GM21737 (cell line): ENCODE data around the gene MRPS2.
"Not testable (repeated sequence)": the region's sequence is repeated elsewhere in the genome, so short reads cannot be mapped to it uniquely, and the experiment has no call there.

ENCODE experiments used
- ATAC-seq: cut with Tn5 transposase; IDR thresholded peaks from one replicate; pipeline ENCODE4 v1.9.1; 2021; ENCODE audit warnings: mild to moderate bottlenecking, moderate library complexity; ENCODE audit not compliant: unreplicated experiment

Gene MRPS2

GRCh38 chr9:135500525-135501260, at the start of gene MRPS2:
TSS of gene MRPS2 (plus strand) at chr9:135500682. CDS start at chr9:135500711, 29 bp downstream.
- peak; percentile 78 for ATAC-seq

DNA sequence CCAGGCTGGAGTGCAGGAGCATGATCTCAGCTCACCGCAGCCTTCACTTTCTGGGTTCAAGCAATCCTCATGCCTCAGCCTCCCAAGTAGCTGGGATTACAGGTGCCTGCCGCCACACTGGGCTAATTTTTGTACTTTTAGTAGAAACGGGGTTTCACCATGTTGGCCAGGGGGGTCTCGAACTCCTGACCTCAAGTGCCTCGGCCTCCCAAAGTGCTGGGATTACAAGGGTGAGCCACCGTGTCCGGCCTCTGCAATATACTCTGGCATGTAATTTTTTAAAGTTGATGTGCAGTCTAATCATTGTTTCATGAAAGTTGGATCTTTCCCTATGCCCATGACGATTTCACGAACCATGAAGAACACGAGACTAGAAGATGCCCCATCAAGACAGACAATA, 49.5 kb upstream of the MRPS2 start:
- no peak for ATAC-seq

DNA sequence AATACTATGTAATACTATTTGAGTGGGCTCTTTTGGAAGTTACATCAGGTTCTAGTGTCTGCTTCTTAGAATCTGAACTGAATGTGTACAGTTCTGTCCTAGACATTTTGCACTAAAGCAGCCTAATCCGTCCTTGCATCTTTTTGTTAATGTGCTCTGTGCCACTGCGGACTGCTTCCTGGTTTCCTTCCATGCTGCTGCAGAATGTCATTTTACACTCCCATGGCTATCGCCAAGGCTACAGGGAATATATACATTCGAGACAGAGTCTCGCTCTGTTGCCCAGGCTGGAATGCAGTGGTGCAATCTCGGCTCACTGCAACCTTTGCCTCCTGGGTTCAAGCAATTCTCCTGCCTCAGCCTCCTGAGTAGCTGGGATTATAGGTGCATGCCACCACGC, 48.6 kb upstream of the MRPS2 start:
- ATAC-seq: not testable (repeated sequence)

DNA sequence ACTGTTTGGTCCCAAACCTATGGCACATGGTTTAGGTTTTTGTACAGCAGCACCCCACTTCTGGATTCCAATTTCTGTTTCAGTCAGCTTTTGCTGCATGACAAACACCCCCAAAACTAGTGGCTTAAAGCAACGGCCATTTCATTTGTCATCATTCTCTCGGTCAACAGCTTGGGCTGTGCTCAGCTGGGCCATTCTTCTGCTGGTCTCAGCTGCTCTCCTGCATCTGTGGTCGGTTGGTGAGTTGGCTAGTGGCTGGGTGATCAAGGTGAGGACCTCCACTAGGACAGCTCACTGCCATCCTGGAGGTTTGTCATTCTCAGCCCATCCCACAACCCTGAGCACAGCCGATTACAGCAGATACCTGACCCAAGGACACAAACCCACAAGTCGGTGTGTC, 45.7 kb upstream of the MRPS2 start:
- no peak for ATAC-seq

DNA sequence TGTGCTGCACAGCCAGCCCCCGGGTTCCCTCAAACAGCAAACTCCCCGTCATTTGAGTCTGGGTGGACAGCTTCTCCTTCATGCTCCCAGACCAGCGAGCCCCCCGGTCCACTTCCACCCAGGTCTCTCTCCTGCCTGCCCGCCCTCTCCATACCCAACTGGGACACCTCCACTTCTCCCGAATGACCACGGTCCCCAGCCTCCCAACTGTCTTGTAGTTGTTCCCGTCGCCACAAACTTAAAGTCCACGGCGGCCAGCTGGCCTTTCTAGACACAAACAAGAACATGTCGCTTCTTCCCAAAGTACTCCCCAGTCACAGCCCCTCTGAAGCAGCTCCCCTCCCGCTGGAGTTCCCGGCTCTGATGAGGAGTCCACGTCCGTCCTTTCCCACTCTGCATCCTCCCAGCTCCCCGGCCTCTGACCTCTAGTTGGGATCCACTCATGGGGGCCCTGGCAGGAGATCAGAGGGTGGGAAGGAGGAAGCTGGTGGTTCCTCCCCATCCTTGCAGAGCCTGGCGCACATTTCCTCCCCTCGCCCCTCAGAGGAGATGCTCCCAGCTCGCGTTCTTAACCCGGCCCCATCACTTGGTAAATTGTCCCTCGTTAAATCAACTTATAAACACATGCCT, 45.0 kb upstream of the MRPS2 start:
- ATAC-seq: no peak

DNA sequence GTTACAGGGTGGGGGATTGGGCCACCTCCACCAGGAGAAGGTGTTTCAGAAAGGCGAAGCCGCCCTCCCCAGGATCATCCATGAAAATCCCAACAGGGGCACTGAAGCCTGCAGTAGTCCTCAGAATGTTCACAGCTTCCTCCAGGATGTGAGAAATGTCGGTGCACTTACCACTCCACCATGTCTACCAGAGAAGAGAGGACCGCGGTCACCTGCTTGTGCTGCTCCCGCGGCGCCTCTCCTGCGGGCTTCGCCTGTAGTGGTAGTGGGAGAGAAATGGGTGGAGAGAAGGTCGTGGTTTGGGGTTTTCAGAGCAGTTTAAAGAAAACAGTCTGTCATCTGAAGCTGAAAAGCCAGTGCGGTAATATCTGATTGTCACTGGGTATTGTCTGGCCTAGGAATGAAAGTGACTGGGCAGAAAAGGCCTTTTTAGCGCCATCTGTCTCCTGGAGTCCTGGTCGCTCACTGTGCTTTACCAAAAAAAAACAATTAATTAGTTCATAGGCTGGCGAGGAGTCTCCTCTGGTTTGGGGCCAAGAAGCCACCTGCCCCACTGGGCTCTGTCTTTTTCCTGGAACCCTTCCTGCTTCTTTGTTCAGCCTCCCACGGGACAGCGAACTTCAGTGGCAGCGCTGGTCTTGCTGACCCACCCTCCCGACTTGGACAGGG, 43.9 kb upstream of the MRPS2 start:
- no peak for ATAC-seq

- ATAC-seq: not testable (repeated sequence)
Observed at GRCh38 chr9:135458478-135458877, 42.0 kb upstream of the MRPS2 start.

- ATAC-seq: no peak
Observed at GRCh38 chr9:135461936-135462335, 38.5 kb upstream of the MRPS2 start.

DNA sequence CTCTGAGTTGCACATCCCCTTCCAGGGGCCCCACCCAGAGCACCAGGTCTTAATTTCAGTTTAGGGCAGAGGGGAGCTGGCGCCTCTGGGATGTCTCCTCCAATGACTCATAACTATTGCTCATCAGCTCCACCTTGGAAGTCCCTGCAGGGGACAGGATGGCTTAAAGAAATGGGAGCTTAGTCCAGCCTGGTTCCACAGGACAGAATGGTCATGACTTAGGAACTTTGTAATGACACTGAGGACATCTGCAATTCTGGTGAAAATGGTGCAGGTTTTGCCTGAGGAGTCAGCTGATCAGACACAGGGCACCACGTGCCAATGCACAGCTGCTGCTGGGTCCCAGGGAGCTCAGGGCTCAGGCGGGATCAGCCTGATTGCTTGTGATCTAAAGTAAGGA, 37.3 kb upstream of the MRPS2 start:
- ATAC-seq: no peak

DNA sequence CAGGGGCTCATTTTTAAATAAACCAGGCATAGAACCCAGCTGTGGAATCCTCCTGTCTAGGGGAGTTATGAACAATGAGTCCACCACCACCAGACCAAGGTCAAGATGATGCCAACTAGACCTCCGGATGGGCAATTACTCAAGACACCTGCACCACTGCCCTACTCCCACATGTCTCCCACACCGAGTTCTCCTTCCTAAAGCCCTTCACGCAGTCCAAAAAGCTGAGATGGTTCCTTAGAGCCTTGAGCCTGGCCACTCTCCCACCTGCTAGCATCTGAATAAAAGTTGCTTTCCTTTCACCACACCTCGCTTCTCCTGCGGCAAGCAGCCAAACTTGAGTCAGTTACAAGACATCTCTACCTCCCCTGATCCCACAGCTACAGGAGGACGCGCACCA, 36.3 kb upstream of the MRPS2 start:
- ATAC-seq: no peak

DNA sequence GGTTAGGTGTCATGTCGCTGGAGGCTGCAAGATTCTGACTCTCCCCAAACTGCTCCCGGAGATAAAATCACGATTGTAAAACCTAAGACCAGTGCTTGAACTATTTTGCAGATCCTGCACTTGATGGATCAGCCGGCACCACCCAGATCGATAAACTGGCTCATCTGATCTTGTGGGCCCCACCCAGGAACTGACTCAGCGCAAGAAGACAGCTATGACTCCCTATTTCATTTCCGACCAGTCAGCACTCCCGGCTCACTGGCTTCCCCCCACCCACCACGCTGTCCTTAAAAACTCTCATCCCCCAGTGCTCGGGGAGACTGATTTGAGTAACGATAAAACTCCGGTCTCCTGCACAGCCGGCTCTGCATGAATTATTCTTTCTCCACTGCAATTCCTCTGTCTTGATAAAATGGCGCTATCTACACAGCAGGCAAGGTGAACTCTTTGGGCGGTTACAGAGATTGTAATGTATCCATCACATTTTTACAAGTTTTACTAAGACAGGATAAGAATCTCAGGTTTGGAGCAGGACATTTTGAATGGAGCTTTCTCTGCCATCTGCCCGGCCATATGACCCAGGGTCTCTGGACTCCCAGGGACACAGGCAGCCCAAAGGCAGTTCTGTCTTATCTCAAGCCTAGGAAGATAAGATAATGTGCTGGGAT, 31.5 kb upstream of the MRPS2 start:
- ATAC-seq: no peak

DNA sequence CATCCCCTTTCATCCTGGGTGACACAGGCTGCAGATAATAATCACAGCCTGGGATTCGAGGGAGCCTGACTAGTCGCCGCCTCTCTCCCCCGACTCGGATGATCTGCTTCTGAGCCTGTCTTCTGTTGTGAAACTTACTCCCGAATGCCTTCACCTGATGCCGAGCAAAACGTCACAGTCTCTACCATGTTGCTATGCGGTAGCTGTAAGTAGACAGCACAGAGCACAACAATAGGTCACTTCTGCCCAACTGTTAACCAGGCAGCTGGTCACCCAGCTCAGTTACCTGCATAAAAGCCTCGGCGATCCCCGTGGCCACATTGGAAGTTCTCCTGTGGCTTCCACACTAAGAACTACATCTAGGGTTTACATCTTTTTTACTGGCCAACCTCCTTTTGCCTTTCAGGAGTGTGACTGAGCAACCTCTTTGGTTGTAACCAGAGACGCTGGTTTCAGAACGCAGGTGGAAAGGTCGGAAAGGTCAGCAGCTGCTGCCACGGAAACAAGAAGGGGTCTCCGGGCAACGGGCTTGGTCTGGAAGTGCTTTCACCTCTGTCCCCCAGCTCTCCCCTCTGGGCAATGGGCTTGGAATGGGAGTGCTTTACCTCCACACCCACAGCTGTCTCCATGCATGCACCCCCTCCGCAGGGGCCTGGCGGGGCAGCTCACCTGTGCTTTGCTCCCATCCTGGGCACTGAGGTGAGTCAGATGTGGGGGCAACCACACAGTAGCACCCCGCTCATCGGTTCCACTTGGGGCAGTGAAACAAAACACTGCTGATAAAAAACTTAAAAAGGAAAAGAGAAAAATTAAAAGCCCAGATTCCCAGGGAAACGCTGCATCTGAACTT, 28.5 kb upstream of the MRPS2 start:
- ATAC-seq: no peak

GRCh38 chr9:135473972-135474543, 26.4 kb upstream of the MRPS2 start:
- no peak for ATAC-seq

GRCh38 chr9:135474915-135475314, 25.6 kb upstream of the MRPS2 start:
- ATAC-seq: no peak

GRCh38 chr9:135476561-135477355, 23.7 kb upstream of the MRPS2 start:
- ATAC-seq: no peak

DNA sequence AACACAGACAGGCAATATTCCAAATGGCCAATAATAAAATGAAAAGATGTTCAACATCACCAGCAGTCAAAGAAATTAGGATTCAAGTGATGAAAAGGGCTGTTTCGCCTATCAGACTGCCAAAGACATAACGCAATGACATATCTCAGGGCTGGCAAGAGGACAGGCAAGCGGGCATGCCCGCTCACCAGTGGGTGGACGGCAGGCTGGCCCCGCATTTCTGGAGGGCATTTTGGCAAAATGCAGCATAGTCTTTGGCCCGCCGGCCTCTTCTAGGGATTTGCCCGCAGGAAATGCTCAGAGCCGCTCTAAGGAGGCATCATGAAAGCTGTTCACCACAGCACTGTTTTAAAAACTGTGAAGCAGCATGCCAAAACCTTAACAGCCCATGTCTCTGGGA, 22.3 kb upstream of the MRPS2 start:
- ATAC-seq: no peak

- no peak for ATAC-seq
Observed at GRCh38 chr9:135478829-135479468, 21.5 kb upstream of the MRPS2 start.

- ATAC-seq: no peak
Observed at GRCh38 chr9:135479469-135480052, 20.9 kb upstream of the MRPS2 start, which contains the start of gene PPP1R26. TSS of gene PPP1R26 (plus strand) at chr9:135479782. CDS start at chr9:135484511, 4,729 bp downstream.
